Skeletal muscle tissue (tissue), 4 donors: ENCODE measurements around the gene KCNS1. TPM values are rescaled to one million over a fixed set of nuclear protein-coding genes. Genes with fewer than 3 reads are reported as not detected.
A peak's percentile ranks its signal among the peaks of the same experiment; 100 is the strongest.

Source experiments
- H3K27ac ChIP-seq: one replicate; pipeline ENCODE4 v1.7.0; 2013; ENCODE audit warnings: mild to moderate bottlenecking, low read depth, low read length, inconsistent platforms
- H3K27me3 ChIP-seq, 3 donors: one replicate each; pipeline ENCODE4 v1.7.0; 2013; ENCODE audit warnings: low read length in 3 of 3; ENCODE audit not compliant: control insufficient read depth in 3 of 3, insufficient read depth in 3 of 3
- H3K36me3 ChIP-seq, 3 donors: one replicate each; pipeline ENCODE4 v1.7.0; 2013; ENCODE audit warnings: low read length in 3 of 3; ENCODE audit not compliant: control insufficient read depth in 3 of 3, insufficient read depth in 3 of 3
- H3K4me1 ChIP-seq, 3 donors: one replicate each; pipeline ENCODE4 v1.7.0; 2013; ENCODE audit warnings: low read length in 3 of 3, mild to moderate bottlenecking in 3 of 3; ENCODE audit not compliant: control insufficient read depth in 3 of 3, insufficient read depth in 3 of 3
- H3K4me3 ChIP-seq, 3 donors: one replicate each; pipeline ENCODE4 v1.7.0; 2013; ENCODE audit warnings: low read length in 3 of 3
- H3K9ac ChIP-seq, 3 donors: one replicate each; pipeline ENCODE4 v1.7.0; 2013; ENCODE audit warnings: low read length in 3 of 3, mild to moderate bottlenecking in 3 of 3, moderate library complexity in 2 of 3, low read depth in 1 of 3
- H3K9me3 ChIP-seq, 3 donors: one replicate each; pipeline ENCODE4 v1.7.0; 2013; ENCODE audit warnings: low read length in 3 of 3; ENCODE audit not compliant: control insufficient read depth in 3 of 3
- total RNA-seq: library from RNA; depleted of rRNA; stranded (reverse); fragments of >200 nt; gene quantifications from one replicate; pipeline ENCODE4 v1.2.3, GENCODE V29; 2014
- donor health status: Osteomylitis.

Gene KCNS1
- total RNA-seq, 1 donor from 2014 or later, result under 0.01 TPM

- H3K36me3 ChIP-seq, result peaks cover 0 to 1% (median 0%) of the 10 kb centered on the region in 3 donors
- H3K4me3 ChIP-seq, result no peak overlapping the region
- H3K9ac ChIP-seq, result no peak overlapping the region
- H3K27me3 ChIP-seq, result peaks cover 25 to 42% (median 30%) of the 10 kb centered on the region in 3 donors
- H3K27ac ChIP-seq, result no peak overlapping the region
- no peaks in the 10 kb centered on the region for H3K4me1 ChIP-seq
- no peaks in the 10 kb centered on the region for H3K9me3 ChIP-seq
These were observed 10.4 kb upstream of the KCNS1 start for GRCh38 chr20:45111285-45111684.

GRCh38 chr20:45110301-45110700, 9.4 kb upstream of the KCNS1 start:
- H3K27ac ChIP-seq, result no peak overlapping the region
- no peaks in the 10 kb centered on the region for H3K9me3 ChIP-seq
- peaks cover 23 to 42% (median 25%) of the 10 kb centered on the region in 3 donors for H3K27me3 ChIP-seq
- peaks cover 0 to 1% (median 0%) of the 10 kb centered on the region in 3 donors for H3K36me3 ChIP-seq
- H3K4me3 ChIP-seq, result no peak overlapping the region
- no peak overlapping the region for H3K9ac ChIP-seq
- no peaks in the 10 kb centered on the region for H3K4me1 ChIP-seq

- Histone ChIP-seq H3K9ac (no peak overlapping the region), H3K27me3 (peaks cover 18 to 35% (median 24%) of the 10 kb centered on the region in 3 donors), H3K9me3 (no peaks in the 10 kb centered on the region), H3K4me1 (no peaks in the 10 kb centered on the region), H3K27ac (no peak overlapping the region), H3K4me3 (no peak overlapping the region), H3K36me3 (peaks cover 0 to 1% (median 0%) of the 10 kb centered on the region in 3 donors)
These were observed 8.7 kb upstream of the KCNS1 start for GRCh38 chr20:45109634-45110033.

GRCh38 chr20:45105317-45105716, 4.4 kb upstream of the KCNS1 start:
- H3K9ac ChIP-seq, result no peak overlapping the region
- peaks cover 0 to 1% (median 0%) of the 10 kb centered on the region in 3 donors for H3K36me3 ChIP-seq
- H3K9me3 ChIP-seq, result no peaks in the 10 kb centered on the region
- no peak overlapping the region for H3K27ac ChIP-seq
- H3K4me1 ChIP-seq, result no peaks in the 10 kb centered on the region
- no peak overlapping the region for H3K4me3 ChIP-seq
- peaks cover 20 to 35% (median 32%) of the 10 kb centered on the region in 3 donors for H3K27me3 ChIP-seq

GRCh38 chr20:45104786-45105185, 3.9 kb upstream of the KCNS1 start:
- H3K36me3 ChIP-seq, result peaks cover 0 to 1% (median 0%) of the 10 kb centered on the region in 3 donors
- H3K27me3 ChIP-seq, result peaks cover 25 to 38% (median 32%) of the 10 kb centered on the region in 3 donors
- no peaks in the 10 kb centered on the region for H3K9me3 ChIP-seq
- H3K4me3 ChIP-seq, result no peak overlapping the region
- H3K27ac ChIP-seq, result no peak overlapping the region
- no peak overlapping the region for H3K9ac ChIP-seq
- H3K4me1 ChIP-seq, result no peaks in the 10 kb centered on the region

- Histone ChIP-seq H3K4me1 (peaks cover 2 to 6% (median 2%) of the 10 kb centered on the region in 3 donors), H3K36me3 (peaks cover 0 to 1% (median 0%) of the 10 kb centered on the region in 3 donors), H3K4me3 (no peak overlapping the region), H3K27ac (no peak overlapping the region), H3K9ac (no peak overlapping the region), H3K9me3 (no peaks in the 10 kb centered on the region), H3K27me3 (peaks cover 40 to 52% (median 44%) of the 10 kb centered on the region in 3 donors)
These were observed 2.1 kb upstream of the KCNS1 start for GRCh38 chr20:45103072-45103471.

- H3K27me3 ChIP-seq, result peaks cover 53 to 62% (median 59%) of the 10 kb centered on the region in 3 donors
- peaks cover 3 to 12% (median 4%) of the 10 kb centered on the region in 3 donors for H3K4me1 ChIP-seq
- no peak overlapping the region for H3K9ac ChIP-seq
- H3K36me3 ChIP-seq, result no peaks in the 10 kb centered on the region
- no peaks in the 10 kb centered on the region for H3K9me3 ChIP-seq
- H3K4me3 ChIP-seq, result no peak overlapping the region
- H3K27ac ChIP-seq, result no peak overlapping the region
These were observed 465 bp upstream of the KCNS1 start for GRCh38 chr20:45101333-45101850.

GRCh38 chr20:45098103-45098773, 2.7 kb downstream of the KCNS1 start:
- Histone ChIP-seq H3K4me3 (peak overlapping the region in 1 of 3 donors; percentile 20), H3K27ac (no peak overlapping the region), H3K36me3 (no peaks in the 10 kb centered on the region), H3K4me1 (peaks cover 3 to 12% (median 4%) of the 10 kb centered on the region in 3 donors), H3K27me3 (peaks cover 50 to 68% (median 58%) of the 10 kb centered on the region in 3 donors), H3K9me3 (no peaks in the 10 kb centered on the region), H3K9ac (no peak overlapping the region)

- Histone ChIP-seq H3K36me3 (no peaks in the 10 kb centered on the region), H3K9me3 (no peaks in the 10 kb centered on the region), H3K9ac (no peak overlapping the region), H3K27me3 (peaks cover 50 to 63% (median 58%) of the 10 kb centered on the region in 3 donors), H3K4me1 (peaks cover 3 to 12% (median 4%) of the 10 kb centered on the region in 3 donors), H3K27ac (no peak overlapping the region), H3K4me3 (peak overlapping the region in 1 of 3 donors; percentile 20)
These were observed 3.3 kb downstream of the KCNS1 start for GRCh38 chr20:45097485-45098102.

GRCh38 chr20:45096781-45097180, 4.1 kb downstream of the KCNS1 start:
- Histone ChIP-seq H3K27ac (no peak overlapping the region), H3K4me3 (no peak overlapping the region), H3K9ac (no peak overlapping the region), H3K27me3 (peaks cover 50 to 63% (median 58%) of the 10 kb centered on the region in 3 donors), H3K36me3 (no peaks in the 10 kb centered on the region), H3K4me1 (peaks cover 3 to 12% (median 4%) of the 10 kb centered on the region in 3 donors), H3K9me3 (no peaks in the 10 kb centered on the region)
